Endodermal cell (in vitro differentiated cells): Measurements from ENCODE around the gene MX1. TPM values are rescaled to one million over a fixed set of nuclear protein-coding genes. Genes with fewer than 3 reads are reported as not detected.

Experiments
- DNase-seq: peaks from one replicate; pipeline ENCODE4 v3.0.0-alpha.2; 2017
- H3K27ac ChIP-seq: 2 replicates; pipeline ENCODE4 v1.5.1; 2013; ENCODE audit warnings: mild to moderate bottlenecking, low read depth, low read length, moderate library complexity
- H3K27me3 ChIP-seq: 2 replicates; pipeline ENCODE4 v1.6.1; 2013; ENCODE audit warnings: mild to moderate bottlenecking, low read length, moderate library complexity; ENCODE audit not compliant: insufficient read depth, control insufficient read depth, poor library complexity, severe bottlenecking
- H3K36me3 ChIP-seq: 2 replicates; pipeline ENCODE4 v1.7.0; 2013; ENCODE audit warnings: mild to moderate bottlenecking, low read length, moderate library complexity; ENCODE audit not compliant: control insufficient read depth, insufficient read depth
- H3K4me1 ChIP-seq: one replicate; pipeline ENCODE4 v1.7.0; 2013; ENCODE audit warnings: low read length; ENCODE audit not compliant: control insufficient read depth, insufficient read depth
- H3K4me3 ChIP-seq: 2 replicates; pipeline ENCODE4 v1.5.1; 2013; ENCODE audit warnings: mild to moderate bottlenecking, low read length, moderate library complexity
- H3K9ac ChIP-seq: 2 replicates; pipeline ENCODE4 v1.6.1; 2013; ENCODE audit warnings: mild to moderate bottlenecking, low read length, moderate library complexity; ENCODE audit not compliant: poor library complexity, severe bottlenecking; ENCODE audit errors: extremely low read depth
- H3K9me3 ChIP-seq: 2 replicates; pipeline ENCODE4 v1.6.1; 2013; ENCODE audit warnings: mild to moderate bottlenecking, low read length, moderate library complexity; ENCODE audit not compliant: control insufficient read depth
- H3K27ac Mint-ChIP-seq: 2 replicates; pipeline ENCODE4 v1.8.0; 2020; ENCODE audit warnings: mixed read lengths
- H3K27me3 Mint-ChIP-seq: 2 replicates; pipeline ENCODE4 v1.8.0; 2021; ENCODE audit warnings: mild to moderate bottlenecking, mixed read lengths; ENCODE audit not compliant: insufficient read depth
- H3K36me3 Mint-ChIP-seq: 2 replicates; pipeline ENCODE4 v1.8.0; 2020; ENCODE audit warnings: low read depth, mixed read lengths
- H3K4me1 Mint-ChIP-seq: 2 replicates; pipeline ENCODE4 v1.8.0; 2020; ENCODE audit warnings: mixed read lengths
- H3K4me3 Mint-ChIP-seq: 2 replicates; pipeline ENCODE4 v1.8.0; 2020; ENCODE audit warnings: mild to moderate bottlenecking, moderate library complexity, mixed read lengths
- H3K9me3 Mint-ChIP-seq: 2 replicates; pipeline ENCODE4 v1.8.0; 2020; ENCODE audit warnings: mild to moderate bottlenecking, mixed read lengths
- CTCF ChIP-seq: fragments of 200-600 bp; sonication (generic); conservative IDR thresholded peaks from 2 replicates; pipeline ENCODE4 v1.5.0; 2021; ENCODE audit warnings: antibody characterized with exemption, mild to moderate bottlenecking
- WGBS, 2 experiments: methylation state at CpG; one replicate each; pipeline versions ENCODE4 v1.1.5 to v1.1.7; 2013; ENCODE audit warnings: missing lambda C conversion rate in 2 of 2, mixed read lengths in 1 of 2; ENCODE audit not compliant: insufficient coverage in 1 of 2, insufficient read length in 1 of 2; 5-methylcytosine and 5-hydroxymethylcytosine counted together
- total RNA-seq, 2 donors: library from RNA; stranded (reverse); fragmentation: NEBNext Ultra II Directional in 1 of 2; extraction: Animal tissue kit (Norgen Biotek cat#: 25700) in 1 of 2; gene quantifications; 2 replicates in 1 of 2; 3 replicates in 1 of 2; pipeline ENCODE4 v1.2.1, GENCODE V29; 2021

The MX1 gene
- total RNA-seq, 2 donors from 2014 or later, result 0.42 to 0.84 TPM

- no peak overlapping the region for H3K4me3 Mint-ChIP-seq
- Histone ChIP-seq H3K4me3 (no peak overlapping the region), H3K27me3 (no peaks in the 10 kb centered on the region), H3K27ac (no peak overlapping the region), H3K4me1 (peaks cover 7% of the 10 kb centered on the region), H3K9ac (no peak overlapping the region), H3K9me3 (no peaks in the 10 kb centered on the region), H3K36me3 (no peaks in the 10 kb centered on the region)
- 92 to 97% methylated on average over 8 to 12 of the region's 12 CpGs for WGBS, 2 experiments
- TF ChIP-seq CTCF, result no peak
- peaks cover 4% of the 10 kb centered on the region for H3K27me3 Mint-ChIP-seq
- H3K9me3 Mint-ChIP-seq, result peaks cover 6% of the 10 kb centered on the region
- no peaks in the 10 kb centered on the region for H3K36me3 Mint-ChIP-seq
- H3K4me1 Mint-ChIP-seq, result peaks cover 2% of the 10 kb centered on the region
- DNase-seq, result no peak
- H3K27ac Mint-ChIP-seq, result no peak overlapping the region
These were observed 46.1 kb upstream of the MX1 start for GRCh38 chr21:41379901-41380300.

- no peak for DNase-seq
- Mint-ChIP-seq H3K27me3 (peaks cover 4% of the 10 kb centered on the region), H3K27ac (no peak overlapping the region), H3K4me1 (peaks cover 2% of the 10 kb centered on the region), H3K36me3 (no peaks in the 10 kb centered on the region), H3K4me3 (no peak overlapping the region), H3K9me3 (peaks cover 9% of the 10 kb centered on the region)
- TF ChIP-seq CTCF, result no peak
- no peaks in the 10 kb centered on the region for H3K36me3 ChIP-seq
- H3K4me3 ChIP-seq, result no peak overlapping the region
- H3K27me3 ChIP-seq, result no peaks in the 10 kb centered on the region
- no peaks in the 10 kb centered on the region for H3K9me3 ChIP-seq
- no peak overlapping the region for H3K27ac ChIP-seq
- no peak overlapping the region for H3K9ac ChIP-seq
- no peaks in the 10 kb centered on the region for H3K4me1 ChIP-seq
These were observed 44.3 kb upstream of the MX1 start for GRCh38 chr21:41381731-41382130.

- Histone ChIP-seq H3K27me3 (no peaks in the 10 kb centered on the region), H3K36me3 (no peaks in the 10 kb centered on the region), H3K9me3 (no peaks in the 10 kb centered on the region), H3K4me1 (no peaks in the 10 kb centered on the region), H3K27ac (no peak overlapping the region), H3K4me3 (no peak overlapping the region), H3K9ac (no peak overlapping the region)
- Mint-ChIP-seq H3K27me3 (no peaks in the 10 kb centered on the region), H3K4me3 (no peak overlapping the region), H3K36me3 (no peaks in the 10 kb centered on the region), H3K4me1 (no peaks in the 10 kb centered on the region), H3K27ac (no peak overlapping the region), H3K9me3 (peaks cover 6% of the 10 kb centered on the region)
- DNase-seq, result no peak
- 92 to 95% methylated on average over 13 to 14 of the region's 14 CpGs for WGBS, 2 experiments
- no peak for TF ChIP-seq CTCF
These were observed 38.8 kb upstream of the MX1 start for GRCh38 chr21:41387042-41387819.
